ENCODE results near the gene RBFOX1.

Gene RBFOX1

DNA sequence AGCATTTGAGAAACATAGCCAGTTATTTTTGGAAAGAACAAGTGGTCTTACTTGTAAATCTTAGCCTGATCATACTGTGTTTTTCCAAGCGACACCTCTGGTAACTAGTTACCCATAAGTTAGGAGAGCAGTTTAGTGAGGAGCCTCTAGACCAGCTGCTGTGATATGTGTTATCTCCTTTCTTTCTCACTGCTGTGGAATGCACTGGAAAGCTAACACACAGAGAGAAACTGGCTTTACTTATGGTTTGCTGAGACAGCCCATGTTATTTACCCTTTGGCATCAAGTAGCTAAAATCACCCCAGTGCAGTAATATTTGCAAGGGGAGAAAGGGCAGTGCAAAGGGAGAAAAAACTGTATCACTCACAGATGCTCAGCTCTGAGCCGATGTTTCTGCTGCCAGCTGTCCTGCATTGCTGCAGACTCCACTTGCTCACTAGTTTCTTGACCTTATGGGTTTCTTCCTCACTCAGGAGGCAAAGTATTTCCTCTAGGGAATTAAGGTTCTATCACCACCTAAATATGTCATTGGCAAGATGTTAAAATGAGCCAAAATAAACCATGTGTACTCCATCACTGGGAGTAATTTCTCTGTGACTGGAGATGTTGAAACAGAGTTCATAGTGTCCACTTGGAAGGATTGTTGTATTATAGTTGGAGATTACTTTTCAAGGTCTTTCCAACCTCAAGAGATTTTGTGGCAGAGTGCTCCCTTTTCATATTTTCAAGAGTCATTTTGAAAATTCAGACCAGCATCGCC, 2.3 kb downstream of the RBFOX1 start:
- no peak for DNase-seq (ENCODE audit: low read depth)

- DNase-seq (ENCODE audit: low read depth), result no peak
Observed at GRCh38 chr16:7335991-7336634, 3.5 kb downstream of the RBFOX1 start.

DNA sequence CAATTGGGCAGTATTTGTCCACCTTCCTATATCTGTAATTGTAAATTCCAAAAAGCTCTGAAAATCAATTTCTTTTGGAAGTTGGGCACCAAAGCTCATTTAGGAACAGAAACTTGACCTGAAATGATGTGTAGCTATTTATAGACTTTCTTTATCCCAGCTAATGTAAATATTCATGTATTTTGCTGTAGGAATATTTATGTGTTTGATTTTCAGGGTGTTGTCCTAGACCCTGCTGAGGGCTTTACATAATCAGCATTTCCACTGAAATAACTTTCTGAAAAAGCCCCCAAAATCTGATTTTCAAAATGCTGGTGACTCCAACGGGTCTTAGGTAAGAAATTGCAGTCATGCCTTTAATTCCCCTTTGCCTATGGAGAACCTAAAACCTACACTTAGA, 4.1 kb downstream of the RBFOX1 start:
- no peak for DNase-seq (ENCODE audit: low read depth)

DNA sequence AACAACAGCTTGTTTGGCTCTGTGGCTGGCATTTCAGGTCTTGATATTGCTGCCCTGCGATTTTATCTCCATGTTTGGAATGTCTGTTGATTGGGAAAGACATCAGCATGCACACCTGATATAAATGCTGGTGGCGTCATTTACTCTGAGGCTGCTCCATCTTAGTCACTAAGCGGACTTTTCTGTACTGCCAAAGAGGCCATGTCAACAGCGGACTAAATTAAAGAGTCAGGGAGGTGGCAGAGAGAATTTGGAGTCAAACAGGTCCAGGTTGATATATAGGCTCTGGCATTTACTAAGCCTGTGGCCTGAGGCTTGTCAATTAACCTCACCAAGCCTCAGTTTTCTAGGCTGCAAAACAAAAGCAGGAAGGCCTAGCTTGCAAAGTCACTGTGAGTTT, 6.2 kb downstream of the RBFOX1 start:
- no peak for DNase-seq (ENCODE audit: low read depth)

- no peak for DNase-seq (ENCODE audit: low read depth)
Observed at GRCh38 chr16:7339700-7340099, 7.1 kb downstream of the RBFOX1 start.

GRCh38 chr16:7340938-7341337, 8.3 kb downstream of the RBFOX1 start:
- DNase-seq (ENCODE audit: low read depth), result no peak

DNA sequence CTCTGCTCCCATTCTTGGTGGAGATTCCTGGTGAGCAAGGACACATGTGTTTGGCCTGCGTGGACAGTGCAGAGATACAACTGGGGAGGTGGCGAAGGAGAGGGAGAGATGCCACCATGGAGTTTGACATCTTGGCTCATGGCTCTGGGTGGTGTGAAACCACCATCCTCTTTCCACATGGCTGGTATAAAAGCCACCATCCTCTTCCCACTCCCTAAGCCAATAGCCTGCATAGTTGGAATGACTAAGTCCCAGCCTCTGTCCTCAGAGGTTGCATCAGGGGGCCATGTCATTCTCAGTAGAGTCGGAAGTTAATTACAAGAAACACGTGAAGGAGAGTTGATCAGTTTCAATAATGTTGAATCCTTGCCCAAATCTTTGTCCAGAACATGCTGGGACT, 10.0 kb downstream of the RBFOX1 start:
- DNase-seq (ENCODE audit: low read depth), result no peak

DNA sequence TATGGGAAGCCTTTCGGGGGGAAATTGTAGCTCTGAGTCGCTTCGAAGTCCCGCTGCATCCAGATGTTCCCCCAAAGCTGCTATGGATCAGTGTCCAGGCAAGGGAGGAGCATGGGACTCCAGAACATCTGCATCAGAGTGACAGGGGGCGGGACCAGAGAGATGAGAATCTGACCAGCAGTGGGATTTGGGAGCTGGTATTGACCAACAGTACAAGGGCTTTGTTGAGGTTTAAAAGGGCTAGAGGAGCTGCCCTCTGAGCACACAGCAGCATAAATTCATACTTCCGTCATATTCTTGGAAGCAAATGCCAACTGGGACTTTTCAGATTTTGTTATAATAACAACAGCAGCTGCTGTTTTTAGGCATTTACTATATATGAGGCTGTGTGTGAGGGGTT, 10.6 kb downstream of the RBFOX1 start:
- no peak for DNase-seq (ENCODE audit: low read depth)

DNA sequence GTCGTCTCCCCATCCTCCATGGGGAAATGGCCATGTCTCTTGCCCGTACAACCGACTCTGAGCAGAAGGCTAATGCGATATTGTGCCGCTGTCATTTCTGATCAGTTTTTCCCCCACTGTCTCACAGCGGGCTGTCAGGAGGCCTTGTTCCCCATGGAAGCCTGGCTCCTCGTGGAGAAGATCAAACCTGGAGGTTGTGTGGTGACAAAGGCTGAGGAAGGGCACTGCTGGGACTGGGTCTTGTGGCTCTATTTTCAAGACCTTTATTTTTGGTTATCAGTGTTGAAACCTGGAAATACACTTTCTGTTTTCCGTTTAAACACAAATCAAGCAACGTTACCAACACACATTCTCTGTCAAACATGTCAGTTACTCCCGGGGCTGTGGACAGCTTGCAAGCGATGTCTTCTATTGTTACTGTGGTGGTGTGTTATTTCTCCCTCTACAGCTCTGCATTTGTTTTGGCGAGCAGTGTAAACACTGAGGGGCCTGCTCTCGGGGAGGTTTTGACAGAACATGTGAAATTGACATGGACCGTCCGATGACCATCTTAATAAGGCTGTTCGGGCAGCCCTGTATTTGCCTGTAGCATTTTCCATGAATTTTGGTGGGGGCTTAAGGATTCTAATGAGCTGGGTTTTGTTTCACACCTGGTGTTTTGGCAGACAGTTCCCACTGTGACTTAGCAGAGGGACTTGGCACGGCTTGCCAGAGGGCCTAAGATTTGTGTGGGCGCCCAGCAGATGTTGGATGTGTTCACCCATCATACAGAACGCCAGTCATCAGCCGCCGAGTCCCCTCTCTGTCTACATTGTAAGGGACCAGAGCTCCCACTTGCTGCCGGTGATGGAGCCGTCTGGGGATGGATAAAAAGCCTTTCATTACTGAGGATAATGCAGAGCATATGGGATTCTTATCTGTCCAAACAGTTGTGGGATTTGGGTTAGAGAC, 12.5 kb downstream of the RBFOX1 start:
- no peak for DNase-seq (ENCODE audit: low read depth)

GRCh38 chr16:7350806-7351205, 18.2 kb downstream of the RBFOX1 start:
- no peak for DNase-seq (ENCODE audit: low read depth)

DNA sequence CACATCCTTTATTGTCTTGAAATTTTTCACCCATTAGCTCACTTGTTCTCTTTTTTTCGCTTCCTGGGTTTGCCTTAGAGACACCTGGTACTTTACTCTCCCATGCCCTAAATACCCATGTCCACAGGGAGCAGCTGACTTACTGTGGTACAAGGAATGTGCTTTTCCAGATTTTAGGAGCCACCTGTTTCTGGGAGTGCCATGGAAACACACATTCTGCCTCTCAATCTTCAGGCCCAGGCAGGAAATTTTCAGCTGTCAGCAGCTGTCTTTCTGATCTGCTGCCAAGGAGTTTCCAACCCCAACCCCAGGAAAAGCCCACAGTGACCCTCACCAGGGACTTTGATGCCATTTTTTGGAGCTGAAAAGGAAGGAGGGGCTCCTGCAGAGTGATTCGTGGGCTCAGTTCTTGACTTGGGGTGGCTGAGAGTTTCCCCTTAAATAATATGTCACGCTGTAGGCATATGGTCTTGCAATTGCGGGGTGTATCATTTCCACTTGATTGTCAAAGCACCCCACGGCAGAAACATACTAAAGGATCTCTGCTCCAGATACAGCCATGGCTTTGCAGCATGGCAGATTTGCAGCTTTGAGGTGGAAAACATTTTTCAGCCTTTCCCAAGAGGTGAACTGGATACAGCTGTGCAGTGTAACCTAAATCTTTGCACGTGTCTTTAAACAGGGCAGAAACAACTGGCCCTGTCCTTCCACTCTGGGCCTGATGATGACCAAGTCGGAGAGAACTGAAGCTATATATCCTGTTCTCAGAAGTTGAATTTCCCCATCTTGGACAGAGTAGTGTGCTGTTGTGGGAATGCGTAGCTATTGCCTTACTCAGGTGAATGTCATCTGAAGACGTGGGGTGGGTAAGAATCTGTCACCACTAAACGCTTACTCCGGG, 19.2 kb downstream of the RBFOX1 start:
- no peak for DNase-seq (ENCODE audit: low read depth)

DNA sequence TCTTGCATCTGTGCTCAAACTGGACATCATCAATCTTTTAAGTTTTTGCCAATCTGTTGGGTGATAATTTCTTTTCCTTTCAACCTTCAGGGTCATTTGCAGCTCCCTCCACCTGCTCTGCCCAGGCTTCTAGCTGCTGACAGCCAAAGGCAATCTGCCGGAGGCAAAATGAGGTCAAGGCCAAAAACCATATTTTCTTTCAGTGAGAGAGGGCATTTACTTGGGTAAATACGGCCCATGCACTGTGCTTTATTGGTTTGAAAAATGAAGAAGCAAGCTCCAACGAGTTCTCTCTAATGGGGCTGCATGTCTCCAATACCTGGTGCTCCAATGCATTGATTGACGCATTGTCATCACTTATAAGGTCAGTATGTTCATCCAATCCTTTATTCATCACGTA, 23.1 kb downstream of the RBFOX1 start:
- DNase-seq (ENCODE audit: low read depth), result no peak

DNA sequence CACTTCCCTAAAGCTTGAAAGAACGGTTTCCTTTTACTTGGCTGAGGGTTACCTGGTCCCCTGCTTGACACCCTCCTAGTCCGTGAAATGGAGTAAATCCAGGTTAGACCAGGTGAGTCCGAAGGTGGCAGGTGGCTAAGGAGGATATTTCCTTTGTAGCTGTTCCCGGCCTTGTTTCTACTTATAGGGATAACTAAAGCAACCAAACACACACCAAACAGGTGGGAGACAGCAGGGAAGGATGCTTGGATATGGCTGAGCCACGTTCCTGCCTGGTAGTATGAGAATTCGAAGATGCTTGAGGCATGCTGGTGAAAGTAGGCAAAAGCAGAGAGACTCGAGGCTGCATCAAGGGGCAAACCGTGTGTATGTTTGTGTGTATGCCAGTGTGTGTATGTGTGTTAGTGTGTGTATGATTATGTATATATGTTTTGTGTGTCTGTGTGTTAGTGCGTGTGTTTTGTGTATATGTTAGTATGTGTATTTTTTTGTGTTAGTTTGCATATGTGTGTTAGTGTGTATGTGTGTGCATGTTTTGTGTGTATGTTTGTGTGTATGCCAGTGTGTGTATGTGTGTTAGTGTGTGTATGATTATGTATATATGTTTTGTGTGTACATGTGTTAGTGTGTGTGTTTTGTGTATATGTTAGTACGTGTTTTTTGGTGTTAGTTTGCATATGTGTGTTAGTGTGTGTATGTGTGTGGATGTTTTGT, 28.9 kb downstream of the RBFOX1 start:
- DNase-seq (ENCODE audit: low read depth), result no peak

GRCh38 chr16:7362231-7362630, 29.6 kb downstream of the RBFOX1 start:
- DNase-seq (ENCODE audit: low read depth), result no peak

DNA sequence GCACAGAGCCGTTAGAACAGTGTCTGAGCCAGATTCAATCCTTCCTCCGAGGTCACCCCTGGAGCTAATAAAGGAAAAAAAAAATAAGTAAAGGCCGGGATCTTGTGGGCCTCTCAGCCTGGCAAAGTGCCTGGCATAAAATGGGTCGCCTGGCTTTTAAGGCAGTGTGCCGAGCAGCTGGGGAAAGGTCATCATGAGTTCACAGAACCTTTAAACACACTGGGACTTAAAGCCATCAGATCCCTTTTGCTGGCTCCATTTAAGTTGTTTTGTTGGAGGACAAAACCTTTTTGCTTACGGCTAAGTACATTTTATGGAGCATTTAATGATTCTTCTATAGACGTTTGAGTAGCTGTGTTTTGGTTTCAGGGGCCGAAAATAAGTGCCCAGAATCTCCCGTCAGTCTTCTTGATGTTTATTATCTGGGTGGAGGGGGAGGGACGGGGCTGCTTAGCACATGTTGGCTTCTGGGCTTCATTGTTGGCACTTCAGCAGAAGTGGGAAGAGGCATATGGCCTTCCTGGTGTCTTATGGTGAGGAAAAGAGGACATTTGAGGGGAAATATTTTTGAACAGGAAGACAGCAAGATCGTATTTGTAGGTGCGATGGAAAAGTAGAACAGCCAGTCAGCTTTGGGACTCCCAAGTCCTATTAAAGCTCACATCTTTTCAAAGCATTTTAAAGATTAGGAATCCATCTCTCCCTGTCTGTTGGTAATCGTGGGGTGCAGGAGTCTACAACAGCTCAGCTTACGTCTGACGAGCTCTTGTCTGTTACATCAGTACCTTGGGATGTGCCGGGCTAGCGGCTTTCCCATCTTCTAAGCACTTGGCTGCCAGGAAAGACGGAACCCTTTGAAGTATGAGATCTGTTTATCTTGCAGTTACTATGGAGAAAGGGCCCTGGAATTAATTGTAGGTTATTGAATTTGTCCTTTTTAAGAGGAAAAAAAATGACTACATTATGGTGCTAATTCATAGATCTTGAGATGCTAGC, 31.1 kb downstream of the RBFOX1 start:
- no peak for DNase-seq (ENCODE audit: low read depth)

- no peak for DNase-seq (ENCODE audit: low read depth)
Observed at GRCh38 chr16:7366041-7366440, 33.4 kb downstream of the RBFOX1 start.

GRCh38 chr16:7366993-7367880, 34.6 kb downstream of the RBFOX1 start:
- DNase-seq (ENCODE audit: low read depth), result no peak

- no peak for DNase-seq (ENCODE audit: low read depth)
Observed at GRCh38 chr16:7369204-7369603, 36.6 kb downstream of the RBFOX1 start.

DNA sequence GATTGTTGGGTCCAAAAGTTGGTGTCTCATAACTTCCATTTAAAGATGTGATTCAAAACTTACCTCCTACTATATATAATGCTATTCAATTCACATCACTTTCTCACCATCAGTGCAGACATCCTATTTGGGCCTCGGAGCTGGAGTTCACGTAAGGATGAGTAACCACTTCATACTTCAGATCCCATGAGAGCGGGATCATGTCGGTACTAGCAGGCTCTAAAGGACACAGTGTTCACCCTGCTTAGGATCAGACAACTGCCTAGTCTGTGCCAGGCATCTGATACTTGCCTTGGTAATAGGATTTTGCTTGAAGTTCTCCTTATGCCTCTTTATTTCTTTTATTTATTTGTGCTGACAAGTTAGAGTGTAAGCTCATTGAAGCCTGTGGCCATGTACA, 39.5 kb downstream of the RBFOX1 start:
- DNase-seq (ENCODE audit: low read depth), result no peak

Measured in fibroblast of the conjunctiva (primary cell).